ENCODE measurements around the gene CCDC92. TPM values are rescaled to one million over a fixed set of nuclear protein-coding genes. Genes with fewer than 3 reads are reported as not detected.
A peak's percentile ranks its signal among the peaks of the same experiment; 100 is the strongest.

Gene CCDC92
- total RNA-seq, 2 donors from 2014 or later: 30.1 to 46.4 TPM

DNA sequence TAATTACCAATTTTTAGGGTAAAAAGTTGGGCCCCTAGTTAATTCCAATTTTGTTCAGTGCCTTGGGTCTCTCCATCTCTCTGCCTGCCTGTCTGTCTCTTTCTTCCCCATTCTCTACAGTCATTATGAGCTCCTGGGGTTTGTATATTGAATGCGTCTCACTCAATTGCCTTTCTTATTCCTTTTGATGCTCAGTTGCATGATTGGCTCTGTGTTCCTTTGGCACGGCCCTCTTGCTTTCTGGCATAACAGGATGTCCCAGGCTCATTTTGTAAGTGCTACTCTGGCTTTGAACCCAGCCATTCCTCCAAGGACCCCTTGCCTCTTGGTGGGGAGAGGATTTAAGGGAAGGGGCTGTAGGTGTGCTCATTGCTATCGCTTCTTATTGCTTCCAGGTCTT lies 36.0 kb upstream of the CCDC92 start:
- DNase-seq (no peak), ATAC-seq (no peak)
- Mint-ChIP-seq H3K4me1 (peaks cover 36% of the 10 kb centered on the region), H3K27ac (peak overlapping the region; percentile 87), H3K36me3 (ENCODE audit: low read depth) (peaks cover 13% of the 10 kb centered on the region), H3K27me3 (no peaks in the 10 kb centered on the region), H3K4me3 (no peak overlapping the region)
- no peaks in the 10 kb centered on the region for H3K9me3 ChIP-seq (ENCODE audit: control insufficient read depth, low read length, poor library complexity, severe bottlenecking)

DNA sequence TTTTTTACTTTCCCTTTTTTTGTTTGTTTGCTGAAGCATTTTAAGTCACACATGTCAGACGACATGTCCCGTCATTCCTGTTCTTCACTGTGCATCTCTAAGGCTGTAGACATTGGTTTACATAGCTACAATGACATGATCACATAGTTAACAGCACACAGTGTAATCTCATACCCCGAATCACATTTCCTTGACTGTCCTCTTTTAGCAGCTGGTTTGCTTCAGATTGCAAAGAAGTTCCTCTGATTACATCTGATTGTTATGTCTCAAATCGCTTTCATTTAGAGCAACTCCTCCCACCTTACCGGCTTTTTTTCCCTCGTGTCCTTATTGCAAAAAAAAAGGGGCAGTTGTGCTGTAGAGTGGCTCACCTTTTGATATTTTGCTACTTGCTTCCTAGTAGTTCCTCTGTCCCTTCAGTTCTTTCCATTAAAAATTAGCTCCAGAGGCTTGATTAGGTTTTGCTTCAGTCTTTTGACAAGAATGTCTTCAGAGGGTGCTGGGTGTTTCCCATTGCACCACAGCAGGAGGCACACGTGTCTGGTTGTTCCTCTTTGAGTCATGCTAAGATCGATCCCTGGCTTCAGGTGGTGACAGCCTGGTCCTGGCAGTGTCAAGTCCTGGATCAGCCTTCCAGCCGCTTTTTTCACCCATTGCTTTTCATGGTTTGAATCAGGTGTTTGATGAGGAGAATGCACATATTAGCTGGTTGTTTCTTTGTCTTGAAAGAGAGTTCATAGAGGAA lies 35.4 kb upstream of the CCDC92 start:
- DNase-seq (no peak), ATAC-seq (no peak)
- H3K4me1 Mint-ChIP-seq: peaks cover 36% of the 10 kb centered on the region
- no peak overlapping the region for H3K4me3 Mint-ChIP-seq
- no peaks in the 10 kb centered on the region for H3K27me3 Mint-ChIP-seq
- H3K36me3 Mint-ChIP-seq (ENCODE audit: low read depth): peaks cover 9% of the 10 kb centered on the region
- H3K9me3 ChIP-seq (ENCODE audit: control insufficient read depth, low read length, poor library complexity, severe bottlenecking): no peaks in the 10 kb centered on the region
- peak overlapping the region; percentile 87 for H3K27ac Mint-ChIP-seq

DNA sequence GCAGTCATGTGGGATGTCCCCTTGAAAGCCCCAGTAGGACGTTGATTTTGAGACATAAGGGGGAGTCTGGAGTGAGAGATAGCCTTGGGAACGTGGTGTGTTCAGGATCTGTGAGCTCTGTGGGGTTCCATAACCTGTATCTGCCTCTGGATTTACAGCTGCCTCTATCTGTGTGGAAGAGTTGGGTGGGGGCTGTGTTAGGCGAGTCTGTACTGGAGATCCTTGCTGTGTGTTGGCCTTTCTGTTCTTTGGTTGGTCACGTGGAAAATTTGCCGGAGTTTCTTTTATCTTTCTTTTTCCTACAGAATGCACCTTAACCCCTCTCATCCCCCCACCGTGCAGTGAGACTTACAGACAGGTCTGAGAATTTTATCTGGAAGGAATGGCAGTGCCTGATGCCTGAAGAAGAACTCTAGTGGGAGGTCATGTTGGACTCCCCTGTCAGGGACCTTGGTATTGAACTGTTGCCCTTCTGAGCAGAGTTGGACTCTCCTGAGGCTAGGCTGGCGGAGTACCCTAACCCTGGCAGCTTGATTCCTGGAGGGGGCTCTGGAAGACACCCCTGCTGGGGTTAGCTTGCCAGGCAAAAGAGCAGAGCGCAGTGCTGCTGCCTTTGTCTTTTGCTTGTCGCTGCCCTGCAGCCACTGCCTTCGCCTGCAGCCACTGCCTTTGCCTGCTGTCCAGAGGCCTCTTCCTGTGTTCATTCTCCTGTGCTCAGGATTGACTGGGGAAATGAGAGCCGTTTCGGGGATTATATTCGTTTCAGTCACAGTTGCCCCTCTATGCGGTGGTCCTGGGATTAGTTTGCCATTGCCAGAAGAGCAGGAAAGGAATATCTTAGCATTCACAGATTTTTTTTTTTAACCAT lies 34.4 kb upstream of the CCDC92 start:
- Mint-ChIP-seq H3K4me1 (peaks cover 36% of the 10 kb centered on the region), H3K36me3 (ENCODE audit: low read depth) (peaks cover 7% of the 10 kb centered on the region), H3K27me3 (no peaks in the 10 kb centered on the region), H3K4me3 (peak overlapping the region; percentile 75), H3K27ac (peak overlapping the region; percentile 87)
- peak; percentile 25 for ATAC-seq
- no peak for DNase-seq
- H3K9me3 ChIP-seq (ENCODE audit: control insufficient read depth, low read length, poor library complexity, severe bottlenecking): no peaks in the 10 kb centered on the region

DNA sequence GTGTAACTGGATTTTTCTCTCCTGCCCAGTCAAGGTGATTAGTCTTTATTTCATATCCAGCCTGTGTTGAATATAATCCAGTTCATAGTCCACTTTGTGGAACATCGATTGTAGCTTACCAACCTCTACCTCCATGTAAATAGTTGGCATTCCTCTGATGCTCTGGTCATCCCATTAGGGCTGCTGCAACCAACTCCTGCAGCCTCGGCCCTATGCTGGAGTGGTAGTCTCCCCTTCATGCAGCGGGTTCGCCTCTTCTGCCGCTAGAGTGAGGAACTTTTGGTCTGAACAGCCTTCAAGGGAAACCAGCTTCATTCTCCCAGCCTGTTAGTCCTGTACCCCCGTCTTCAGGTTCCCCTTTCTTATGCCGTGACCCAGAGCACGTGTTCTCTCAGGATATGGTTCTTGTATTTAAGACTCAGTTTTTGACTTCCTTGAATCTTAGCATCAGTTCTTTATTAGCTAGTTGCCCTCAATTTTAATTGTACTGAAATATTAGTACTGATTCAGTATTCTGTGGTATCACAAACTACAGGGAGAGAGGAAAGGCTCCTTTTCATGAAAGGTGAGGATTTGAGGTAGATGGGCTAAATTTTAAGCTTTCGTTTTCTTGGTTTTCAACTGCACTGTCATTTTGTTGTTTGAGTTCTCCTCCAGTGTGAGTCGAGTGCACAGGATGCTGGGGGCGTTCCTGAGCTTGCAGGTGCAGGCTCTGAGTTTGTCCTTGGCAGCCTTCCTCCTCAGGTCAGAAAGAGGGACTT lies 33.6 kb upstream of the CCDC92 start:
- Mint-ChIP-seq H3K4me3 (peak overlapping the region; percentile 75), H3K4me1 (peaks cover 36% of the 10 kb centered on the region)
- peak; percentile 69 for ATAC-seq

DNA sequence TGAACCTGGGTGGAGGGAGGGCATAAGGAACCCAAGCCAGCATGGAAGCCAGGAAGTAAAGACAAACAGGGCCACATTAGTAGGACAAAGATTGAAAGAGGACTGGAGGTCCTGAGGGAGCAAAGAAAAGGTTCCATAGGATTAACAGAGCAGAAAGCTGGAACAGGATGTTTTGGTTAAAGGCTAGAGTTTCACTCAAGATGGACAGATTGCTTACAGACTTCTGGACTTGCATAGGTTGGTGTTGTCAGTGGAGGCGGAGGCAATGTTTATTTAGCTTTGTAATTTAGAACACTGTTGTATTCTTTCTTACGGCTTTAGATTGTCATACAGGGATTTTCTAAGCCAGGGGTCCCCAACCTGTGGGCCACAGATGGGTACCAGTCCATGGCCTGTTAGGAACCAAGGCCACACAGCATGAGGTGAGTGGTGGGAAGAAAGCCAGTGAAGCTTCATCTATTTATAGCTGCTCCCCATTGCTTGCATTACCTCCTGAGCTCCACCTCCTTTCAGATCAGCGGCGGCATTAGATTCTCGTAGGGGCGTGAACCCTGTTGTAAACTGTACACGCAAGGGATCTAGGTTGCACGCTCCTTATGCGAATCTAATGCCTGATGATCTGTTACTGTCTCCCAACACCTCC lies 31.7 kb upstream of the CCDC92 start:
- peaks cover 3% of the 10 kb centered on the region for H3K36me3 Mint-ChIP-seq (ENCODE audit: low read depth)
- no peak overlapping the region for H3K27ac Mint-ChIP-seq
- no peak overlapping the region for H3K4me3 Mint-ChIP-seq

More for the DNA sequence above, 33.6 kb upstream of the CCDC92 start:
- H3K9me3 ChIP-seq (ENCODE audit: control insufficient read depth, low read length, poor library complexity, severe bottlenecking): no peaks in the 10 kb centered on the region
- no peak for DNase-seq
- Mint-ChIP-seq H3K27ac (peak overlapping the region; percentile 87), H3K36me3 (ENCODE audit: low read depth) (peaks cover 7% of the 10 kb centered on the region), H3K27me3 (no peaks in the 10 kb centered on the region)

DNA sequence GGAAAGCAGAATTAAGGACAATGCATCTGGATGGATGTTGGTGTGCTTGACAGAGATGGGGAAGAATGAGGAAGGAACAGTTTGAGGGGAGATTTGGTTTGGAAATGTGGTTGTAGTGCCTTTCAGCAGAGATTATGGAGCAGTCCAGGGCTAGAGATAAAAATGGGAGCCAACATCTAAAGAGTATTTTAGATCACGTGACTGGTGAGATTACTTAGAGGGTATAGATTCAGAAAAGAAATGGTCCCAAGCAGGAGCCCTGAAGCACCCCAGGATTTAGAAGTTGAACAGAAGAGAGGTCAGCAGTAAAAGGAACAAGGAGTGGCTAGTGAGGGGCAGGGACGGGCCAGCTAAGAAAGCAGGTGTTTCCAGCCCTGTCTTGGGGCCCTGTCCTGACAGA lies 30.0 kb upstream of the CCDC92 start:
- H3K4me3 Mint-ChIP-seq: no peak overlapping the region
- no peaks in the 10 kb centered on the region for H3K27me3 Mint-ChIP-seq
- H3K9me3 ChIP-seq (ENCODE audit: control insufficient read depth, low read length, poor library complexity, severe bottlenecking): no peaks in the 10 kb centered on the region
- peaks cover under 1% of the 10 kb centered on the region for H3K36me3 Mint-ChIP-seq (ENCODE audit: low read depth)
- no peak for DNase-seq
- H3K27ac Mint-ChIP-seq: no peak overlapping the region
- H3K4me1 Mint-ChIP-seq: peaks cover 31% of the 10 kb centered on the region
- ATAC-seq: no peak

More for the DNA sequence above, 31.7 kb upstream of the CCDC92 start:
- no peak for ATAC-seq
- DNase-seq: no peak
- no peaks in the 10 kb centered on the region for H3K9me3 ChIP-seq (ENCODE audit: control insufficient read depth, low read length, poor library complexity, severe bottlenecking)
- H3K27me3 Mint-ChIP-seq: no peaks in the 10 kb centered on the region
- H3K4me1 Mint-ChIP-seq: peaks cover 36% of the 10 kb centered on the region

DNA sequence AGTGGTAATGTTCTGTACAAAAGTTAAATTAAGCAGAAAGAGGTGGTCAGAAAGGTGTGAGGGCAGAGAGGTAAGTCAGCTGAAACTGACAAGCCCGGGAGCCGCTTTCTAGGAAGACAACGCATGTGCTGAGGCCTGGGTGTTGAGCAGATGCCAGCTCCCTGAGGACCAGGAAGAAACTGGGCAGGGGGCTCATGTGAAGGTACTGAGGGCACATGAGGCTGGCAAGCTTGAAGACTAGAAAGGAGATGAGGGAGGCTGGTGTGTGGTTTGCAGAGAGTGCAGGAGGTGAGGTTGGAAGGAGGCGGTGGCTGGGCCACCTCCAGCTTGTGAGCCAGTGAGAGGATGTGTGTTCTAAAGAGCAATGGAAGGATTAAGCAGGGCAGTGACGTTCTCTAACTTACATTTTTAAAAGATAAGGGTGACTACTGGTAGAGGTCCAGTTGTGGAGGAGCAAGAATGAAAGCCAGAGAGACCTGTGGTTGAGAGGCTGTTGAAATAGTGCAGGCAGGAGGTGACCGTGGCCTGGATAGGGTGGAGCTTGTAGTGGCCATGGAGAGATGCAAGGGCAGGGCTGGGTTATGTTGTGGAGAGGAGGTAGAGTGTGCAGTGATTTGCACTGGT lies 29.5 kb upstream of the CCDC92 start:
- no peaks in the 10 kb centered on the region for H3K27me3 Mint-ChIP-seq
- DNase-seq: no peak
- H3K27ac Mint-ChIP-seq: no peak overlapping the region
- peaks cover 27% of the 10 kb centered on the region for H3K4me1 Mint-ChIP-seq
- no peaks in the 10 kb centered on the region for H3K36me3 Mint-ChIP-seq (ENCODE audit: low read depth)
- ATAC-seq: no peak
- no peaks in the 10 kb centered on the region for H3K9me3 ChIP-seq (ENCODE audit: control insufficient read depth, low read length, poor library complexity, severe bottlenecking)
- no peak overlapping the region for H3K4me3 Mint-ChIP-seq

DNA sequence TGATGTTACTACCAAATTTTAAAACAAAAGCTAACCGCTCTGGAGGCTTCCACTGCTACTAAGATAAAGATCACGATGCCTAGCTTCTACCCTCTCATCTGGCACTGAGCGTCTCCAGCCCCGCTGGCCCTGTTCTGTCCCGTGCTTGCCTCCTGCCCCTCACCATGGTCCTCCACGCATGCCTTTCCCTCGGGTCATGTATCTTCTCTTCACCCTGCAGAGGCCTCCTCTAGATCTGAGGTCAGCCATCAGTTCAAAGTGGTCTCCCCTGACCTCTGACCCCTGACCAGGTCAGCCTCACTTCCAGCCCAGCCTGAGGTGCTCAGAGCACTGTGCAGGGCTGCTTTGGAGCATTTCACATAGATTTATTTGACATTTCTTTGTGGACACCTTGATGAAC lies 28.7 kb upstream of the CCDC92 start:
- peaks cover 24% of the 10 kb centered on the region for H3K4me1 Mint-ChIP-seq
- ATAC-seq: no peak

DNA sequence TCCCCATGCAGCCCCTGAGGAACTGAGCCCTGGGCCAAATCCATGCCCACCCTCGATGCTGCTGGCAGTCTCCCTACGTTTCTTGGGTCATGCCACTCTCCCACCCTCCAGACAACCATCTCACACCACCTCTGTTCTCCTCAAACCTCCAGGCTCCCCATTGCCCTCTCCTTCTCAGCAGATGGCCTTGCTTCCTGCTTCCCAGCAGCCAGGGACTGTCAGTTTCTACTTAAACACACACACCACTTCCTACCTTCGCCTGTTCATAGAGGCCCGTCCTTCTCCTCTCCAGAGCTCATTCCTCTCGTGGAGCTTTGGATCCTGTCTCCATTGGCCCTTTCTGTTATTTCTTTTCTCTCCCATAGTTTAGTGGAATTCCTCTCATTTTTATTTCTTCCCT lies 27.5 kb upstream of the CCDC92 start:
- DNase-seq: no peak
- ATAC-seq: no peak
- H3K4me3 Mint-ChIP-seq: no peak overlapping the region
- no peaks in the 10 kb centered on the region for H3K36me3 Mint-ChIP-seq (ENCODE audit: low read depth)
- no peak overlapping the region for H3K27ac Mint-ChIP-seq
- H3K9me3 ChIP-seq (ENCODE audit: control insufficient read depth, low read length, poor library complexity, severe bottlenecking): no peaks in the 10 kb centered on the region
- peaks cover 25% of the 10 kb centered on the region for H3K4me1 Mint-ChIP-seq
- no peaks in the 10 kb centered on the region for H3K27me3 Mint-ChIP-seq

More for the DNA sequence above, 28.7 kb upstream of the CCDC92 start:
- Mint-ChIP-seq H3K27ac (no peak overlapping the region), H3K4me3 (no peak overlapping the region), H3K27me3 (no peaks in the 10 kb centered on the region), H3K36me3 (ENCODE audit: low read depth) (no peaks in the 10 kb centered on the region)
- DNase-seq: no peak
- H3K9me3 ChIP-seq (ENCODE audit: control insufficient read depth, low read length, poor library complexity, severe bottlenecking): no peaks in the 10 kb centered on the region

DNA sequence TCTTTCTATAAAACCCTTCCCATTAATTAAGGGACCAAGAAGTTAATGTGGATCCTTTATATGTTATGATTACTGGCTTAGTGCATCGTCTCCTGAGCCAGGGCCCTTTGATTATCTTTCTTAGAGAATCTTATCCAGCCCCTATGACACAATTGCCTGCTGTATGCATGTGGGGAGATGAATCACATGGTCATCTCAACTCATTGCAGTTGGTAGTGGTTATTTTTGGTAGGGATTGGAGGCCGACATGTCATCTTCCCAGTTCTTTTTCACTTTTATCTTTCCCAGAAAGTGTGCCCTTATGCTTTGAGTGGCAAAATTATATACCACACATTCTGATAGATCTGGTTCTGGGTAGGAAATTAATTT lies 26.3 kb upstream of the CCDC92 start:
- ATAC-seq: no peak
- no peaks in the 10 kb centered on the region for H3K9me3 ChIP-seq (ENCODE audit: control insufficient read depth, low read length, poor library complexity, severe bottlenecking)
- no peaks in the 10 kb centered on the region for H3K27me3 Mint-ChIP-seq
- no peak for DNase-seq
- no peak overlapping the region for H3K4me3 Mint-ChIP-seq
- H3K36me3 Mint-ChIP-seq (ENCODE audit: low read depth): peaks cover 3% of the 10 kb centered on the region
- H3K27ac Mint-ChIP-seq: no peak overlapping the region
- peaks cover 28% of the 10 kb centered on the region for H3K4me1 Mint-ChIP-seq

DNA sequence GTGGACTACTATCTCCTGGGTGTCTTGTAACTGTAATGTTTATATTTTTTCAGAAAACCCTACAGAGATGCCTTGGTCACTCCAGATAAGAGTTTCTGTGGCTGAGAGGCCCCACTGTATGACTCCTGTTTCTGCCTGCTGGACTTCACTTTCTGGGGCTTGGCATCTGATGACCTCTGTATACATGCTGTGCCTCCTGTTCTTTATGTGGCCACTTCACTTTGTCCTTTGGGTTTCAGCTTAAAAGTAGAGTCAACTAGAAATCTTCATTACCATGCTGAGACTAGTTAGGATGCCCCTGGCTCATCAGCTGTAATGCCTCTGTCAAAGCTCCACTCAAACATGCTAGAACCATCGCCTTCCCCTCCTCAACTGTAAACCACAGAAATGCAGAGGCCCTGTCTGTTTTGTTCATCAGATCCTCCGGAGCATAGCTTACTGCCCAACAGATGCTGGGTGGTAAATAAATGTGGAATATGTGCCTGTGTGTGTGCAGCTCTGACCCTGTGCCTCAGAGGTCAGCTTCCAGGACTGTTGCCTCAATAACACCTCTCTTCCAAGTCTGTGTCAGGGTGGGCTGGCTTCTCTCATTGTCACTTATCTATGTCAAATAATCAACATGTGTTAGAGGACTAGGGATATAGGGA lies 25.8 kb upstream of the CCDC92 start:
- Mint-ChIP-seq H3K36me3 (ENCODE audit: low read depth) (peaks cover 3% of the 10 kb centered on the region), H3K27ac (no peak overlapping the region), H3K4me3 (no peak overlapping the region), H3K27me3 (no peaks in the 10 kb centered on the region), H3K4me1 (peaks cover 32% of the 10 kb centered on the region)
- DNase-seq (no peak), ATAC-seq (no peak)
- H3K9me3 ChIP-seq (ENCODE audit: control insufficient read depth, low read length, poor library complexity, severe bottlenecking): no peaks in the 10 kb centered on the region

DNA sequence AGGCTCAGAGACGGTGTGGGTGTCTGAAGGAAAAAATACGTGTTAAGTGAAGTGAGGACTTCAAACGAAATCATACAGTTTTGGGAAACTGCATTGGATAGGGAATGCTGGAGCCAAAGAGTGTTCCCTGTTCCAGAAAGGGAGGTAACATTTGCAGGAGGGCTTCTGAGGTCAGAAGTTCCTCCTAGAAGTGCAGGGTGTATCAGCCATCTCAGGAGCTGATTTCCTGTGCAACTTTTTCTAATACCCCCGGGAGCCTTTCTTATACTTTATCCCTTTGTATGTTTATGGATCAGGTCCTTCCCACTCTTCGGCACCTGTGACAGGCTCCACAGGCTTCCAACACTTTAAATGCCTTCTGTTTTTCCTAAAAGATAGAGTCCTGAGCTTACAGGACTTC lies 25.3 kb upstream of the CCDC92 start:
- H3K9me3 ChIP-seq (ENCODE audit: control insufficient read depth, low read length, poor library complexity, severe bottlenecking): no peaks in the 10 kb centered on the region
- Mint-ChIP-seq H3K4me3 (no peak overlapping the region), H3K36me3 (ENCODE audit: low read depth) (peaks cover 3% of the 10 kb centered on the region), H3K27me3 (no peaks in the 10 kb centered on the region), H3K27ac (no peak overlapping the region), H3K4me1 (peaks cover 32% of the 10 kb centered on the region)
- ATAC-seq: no peak
- DNase-seq: no peak
